Fibroblast of lung (primary cell): ENCODE data around the gene EFCAB8. TPM values are rescaled to one million over a fixed set of nuclear protein-coding genes. Genes with fewer than 3 reads are reported as not detected.
"Not testable (repeated sequence)": the region's sequence is repeated elsewhere in the genome, so short reads cannot be mapped to it uniquely, and the experiment has no call there.

ENCODE experiments used
- DNase-seq, 2 donors: peaks; one replicate each; pipeline versions ENCODE4 v3.0.0 to v3.0.0-alpha.2; 2010; ENCODE audit warnings: low read depth in 2 of 2
- H2AFZ ChIP-seq: 2 replicates; pipeline ENCODE4 v1.5.1; 2012; ENCODE audit warnings: low read length, control low read depth, inconsistent platforms
- H3K27ac ChIP-seq: 2 replicates; pipeline ENCODE4 v1.5.1; 2011; ENCODE audit warnings: low read length, control low read depth; ENCODE audit not compliant: insufficient read depth
- H3K27me3 ChIP-seq: 2 replicates; pipeline ENCODE4 v1.5.1; 2011; ENCODE audit warnings: mild to moderate bottlenecking, low read length; ENCODE audit not compliant: control insufficient read depth, insufficient read depth
- H3K36me3 ChIP-seq: 2 replicates; pipeline ENCODE4 v1.5.1; 2011; ENCODE audit warnings: low read length; ENCODE audit not compliant: control insufficient read depth, insufficient read depth
- H3K4me1 ChIP-seq: 2 replicates; pipeline ENCODE4 v1.5.1; 2011; ENCODE audit warnings: low read length; ENCODE audit not compliant: control insufficient read depth, insufficient read depth; ENCODE audit errors: extremely low read depth
- H3K4me2 ChIP-seq: 2 replicates; pipeline ENCODE4 v1.5.1; 2011; ENCODE audit warnings: low read length, control low read depth; ENCODE audit not compliant: insufficient read depth; ENCODE audit errors: extremely low read depth
- H3K4me3 ChIP-seq, 4 experiments: fragments of 200-600 bp in 1 of 4; sonication (generic) in 1 of 4; replicated peaks in 1 of 4; 2 replicates each; pipeline ENCODE4 v1.5.1; 2011 to 2016; ENCODE audit warnings: low read length in 4 of 4, low read depth in 3 of 4, mild to moderate bottlenecking in 3 of 4, control low read depth in 2 of 4, inconsistent platforms in 1 of 4, mixed read lengths in 1 of 4; ENCODE audit not compliant: insufficient read depth in 1 of 4; ENCODE audit errors: control extremely low read depth in 1 of 4
- H3K79me2 ChIP-seq: 2 replicates; pipeline ENCODE4 v1.5.1; 2012; ENCODE audit warnings: mild to moderate bottlenecking, low read length, inconsistent platforms; ENCODE audit not compliant: control insufficient read depth, insufficient read depth
- H3K9ac ChIP-seq: 2 replicates; pipeline ENCODE4 v1.5.1; 2011; ENCODE audit warnings: mild to moderate bottlenecking, low read length, control low read depth; ENCODE audit not compliant: insufficient read depth
- H3K9me3 ChIP-seq: 2 replicates; pipeline ENCODE4 v1.5.1; 2012; ENCODE audit warnings: low read depth, low read length; ENCODE audit not compliant: control insufficient read depth, insufficient read depth
- H4K20me1 ChIP-seq: 2 replicates; pipeline ENCODE4 v1.5.1; 2011; ENCODE audit warnings: low read length; ENCODE audit not compliant: control insufficient read depth, insufficient read depth; ENCODE audit errors: extremely low read depth
- EZH2 ChIP-seq: IDR thresholded peaks from 2 replicates; pipeline ENCODE4 v1.5.1; 2012; ENCODE audit warnings: low read length, control low read depth, mild to moderate bottlenecking; ENCODE audit errors: missing control alignments
- polyA plus RNA-seq, 2 donors: library from polyadenylated mRNA; depleted of rRNA in 1 of 2; stranded (reverse) in 1 of 2; unstranded in 1 of 2; fragments of >200 nt; gene quantifications; 2 replicates each; pipeline ENCODE4 v1.2.1, GENCODE V29; 2011 to 2012; ENCODE audit warnings: missing spikeins in 1 of 2
- total RNA-seq: library from RNA; depleted of rRNA; stranded (reverse); fragments of >200 nt; gene quantifications from 2 replicates; pipeline ENCODE4 v1.2.1, GENCODE V29; 2014
- TF ChIP-seq, protein P1 (sequence below), 2 donors: IDR thresholded peaks in 1 of 2; conservative IDR thresholded peaks in 1 of 2; 1 replicate in 1 of 2; 2 replicates in 1 of 2; pipeline ENCODE4 v1.5.1; 2011 to 2012; ENCODE audit warnings: low read length in 2 of 2, control low read depth in 1 of 2, inconsistent platforms in 1 of 2, low read depth in 1 of 2, mild to moderate bottlenecking in 1 of 2

EFCAB8 gene
- total and polyA plus RNA-seq, 2 donors (not counting 1 experiment from before 2014, with no cell fraction given) = under 0.01 TPM; not detected in 1

DNA sequence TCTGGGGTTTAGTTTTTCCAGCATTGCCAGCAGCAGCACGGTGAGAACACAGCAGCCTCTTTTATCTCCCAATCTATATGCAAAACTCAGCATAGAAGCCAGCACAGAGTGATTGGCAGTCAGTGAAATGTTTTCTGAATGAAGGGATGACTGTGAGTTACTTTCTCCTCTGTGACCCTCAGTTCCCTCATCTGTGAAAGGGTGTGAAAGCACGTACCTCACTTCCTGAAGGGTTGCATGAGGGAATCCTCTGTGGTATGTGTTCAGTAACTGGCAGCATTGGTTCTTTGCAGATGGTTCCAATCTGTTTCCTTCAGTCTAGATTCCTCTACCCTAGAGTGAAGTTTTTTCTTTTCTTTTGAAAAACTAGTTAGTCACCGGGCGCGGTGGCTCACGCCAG is 40.0 kb downstream of the EFCAB8 start:
- Histone ChIP-seq H3K4me1 (no peaks in the 10 kb centered on the region), H3K4me3 (no peak overlapping the region), H3K27ac (no peak overlapping the region), H2AFZ (no peak overlapping the region), H3K36me3 (no peaks in the 10 kb centered on the region), H3K9me3 (no peaks in the 10 kb centered on the region), H3K4me2 (no peak overlapping the region), H3K27me3 (no peaks in the 10 kb centered on the region), H4K20me1 (no peaks in the 10 kb centered on the region), H3K79me2 (no peaks in the 10 kb centered on the region), H3K9ac (no peak overlapping the region)
- TF ChIP-seq EZH2 = no peak
- TF ChIP-seq, protein P1, sequence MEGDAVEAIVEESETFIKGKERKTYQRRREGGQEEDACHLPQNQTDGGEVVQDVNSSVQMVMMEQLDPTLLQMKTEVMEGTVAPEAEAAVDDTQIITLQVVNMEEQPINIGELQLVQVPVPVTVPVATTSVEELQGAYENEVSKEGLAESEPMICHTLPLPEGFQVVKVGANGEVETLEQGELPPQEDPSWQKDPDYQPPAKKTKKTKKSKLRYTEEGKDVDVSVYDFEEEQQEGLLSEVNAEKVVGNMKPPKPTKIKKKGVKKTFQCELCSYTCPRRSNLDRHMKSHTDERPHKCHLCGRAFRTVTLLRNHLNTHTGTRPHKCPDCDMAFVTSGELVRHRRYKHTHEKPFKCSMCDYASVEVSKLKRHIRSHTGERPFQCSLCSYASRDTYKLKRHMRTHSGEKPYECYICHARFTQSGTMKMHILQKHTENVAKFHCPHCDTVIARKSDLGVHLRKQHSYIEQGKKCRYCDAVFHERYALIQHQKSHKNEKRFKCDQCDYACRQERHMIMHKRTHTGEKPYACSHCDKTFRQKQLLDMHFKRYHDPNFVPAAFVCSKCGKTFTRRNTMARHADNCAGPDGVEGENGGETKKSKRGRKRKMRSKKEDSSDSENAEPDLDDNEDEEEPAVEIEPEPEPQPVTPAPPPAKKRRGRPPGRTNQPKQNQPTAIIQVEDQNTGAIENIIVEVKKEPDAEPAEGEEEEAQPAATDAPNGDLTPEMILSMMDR (conservative IDR thresholded peaks at IDR 0.05 in 1 of 2, IDR thresholded peaks at IDR 0.05 in 1 of 2; ENCODE audit: low read depth in 1 of 2, low read length in 2 of 2) = no peak
- DNase-seq = peak in 1 of 2 donors; percentile 55

DNA sequence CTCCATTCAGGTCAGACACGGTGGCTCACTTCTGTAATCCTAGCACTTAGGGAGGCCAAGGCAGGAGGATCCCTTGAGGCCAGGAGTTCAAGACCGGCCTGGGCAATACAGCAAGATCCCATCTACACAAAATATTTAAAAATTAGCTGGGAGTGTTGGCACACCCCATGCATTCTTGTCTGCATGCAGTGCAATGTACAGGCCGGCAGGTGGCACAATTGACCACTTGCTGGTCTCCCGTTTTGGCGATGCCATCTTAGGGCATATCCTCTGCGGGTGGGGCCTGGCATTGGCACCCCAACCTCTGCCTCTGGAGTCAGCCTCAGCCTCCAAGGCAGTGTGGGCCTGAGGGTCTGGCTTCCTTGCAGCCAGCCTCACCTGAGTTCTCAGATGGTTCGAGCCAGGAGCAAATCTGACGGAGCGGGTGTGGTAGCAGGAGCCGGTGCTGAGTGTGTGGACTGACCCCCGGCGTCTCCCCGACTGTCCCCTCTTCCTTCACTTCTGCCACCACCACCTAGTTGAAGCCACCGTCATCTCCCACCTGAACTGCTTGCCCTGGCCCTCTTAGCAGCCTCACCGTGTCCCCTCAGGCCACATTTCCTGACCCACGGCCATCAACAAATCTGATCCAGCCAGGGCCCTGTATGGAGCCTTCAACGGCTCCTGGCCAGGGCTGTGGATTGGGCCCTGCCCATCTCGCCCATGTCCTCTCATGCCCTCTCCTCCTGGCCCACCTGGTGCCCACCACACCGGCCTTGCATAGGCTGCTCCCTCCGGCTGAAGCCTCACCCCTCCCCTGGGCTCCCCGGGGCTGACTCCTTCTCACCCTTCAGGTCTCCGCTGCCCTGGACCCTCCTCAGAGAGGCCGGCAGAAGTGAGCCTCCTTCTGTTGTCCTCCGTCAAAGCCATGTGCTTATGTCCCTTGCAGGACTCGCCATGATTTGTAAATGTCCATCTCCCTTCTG is 44.0 kb downstream of the EFCAB8 start:
- no peaks in the 10 kb centered on the region for H3K79me2 ChIP-seq
- no peak overlapping the region for H2AFZ ChIP-seq
- H3K4me2 ChIP-seq = no peak overlapping the region
- H3K27ac ChIP-seq = no peak overlapping the region
- no peaks in the 10 kb centered on the region for H4K20me1 ChIP-seq
- no peaks in the 10 kb centered on the region for H3K27me3 ChIP-seq
- H3K4me1 ChIP-seq = no peaks in the 10 kb centered on the region
- H3K9ac ChIP-seq = no peak overlapping the region
- DNase-seq = peak; percentile 30 to 46
- H3K4me3 ChIP-seq = no peak overlapping the region
- no peak for TF ChIP-seq EZH2
- TF ChIP-seq, protein P1 (conservative IDR thresholded peaks at IDR 0.05 in 1 of 2, IDR thresholded peaks at IDR 0.05 in 1 of 2; ENCODE audit: low read depth in 1 of 2, low read length in 2 of 2) = peak; percentile 75 to 90
- no peaks in the 10 kb centered on the region for H3K36me3 ChIP-seq
- H3K9me3 ChIP-seq = no peaks in the 10 kb centered on the region

DNA sequence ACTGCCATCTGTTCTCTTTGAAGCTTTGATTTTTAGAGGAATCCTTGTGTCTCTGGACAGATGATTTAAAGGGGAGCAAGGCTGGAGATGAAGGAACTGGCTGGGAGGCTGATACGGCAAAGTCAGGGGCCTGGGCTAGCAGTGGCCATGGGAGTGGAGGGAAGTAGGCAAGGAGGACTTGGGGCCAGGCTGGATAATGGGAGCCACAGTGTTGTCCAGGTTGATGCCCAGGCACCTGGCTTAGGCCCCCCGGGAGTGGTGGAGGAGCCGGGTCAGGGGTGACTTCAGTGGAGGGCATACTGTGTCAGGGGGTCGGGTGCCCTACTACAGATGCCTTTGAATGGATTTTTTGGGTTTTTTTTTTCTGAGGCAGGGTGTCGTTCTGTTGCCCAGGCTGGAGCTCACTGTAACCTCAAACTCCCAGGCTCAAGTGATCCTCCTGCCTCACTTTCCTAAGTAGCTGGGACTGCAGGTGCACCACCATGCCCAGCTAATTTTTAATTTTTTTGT is 45.0 kb downstream of the EFCAB8 start:
- H3K27me3 ChIP-seq = no peaks in the 10 kb centered on the region
- no peaks in the 10 kb centered on the region for H3K79me2 ChIP-seq
- no peak overlapping the region for H2AFZ ChIP-seq
- no peak overlapping the region for H3K4me3 ChIP-seq
- DNase-seq = no peak
- no peak for TF ChIP-seq EZH2
- TF ChIP-seq, protein P1 (conservative IDR thresholded peaks at IDR 0.05 in 1 of 2, IDR thresholded peaks at IDR 0.05 in 1 of 2; ENCODE audit: low read depth in 1 of 2, low read length in 2 of 2) = no peak
- no peaks in the 10 kb centered on the region for H4K20me1 ChIP-seq
- no peak overlapping the region for H3K4me2 ChIP-seq
- H3K4me1 ChIP-seq = no peaks in the 10 kb centered on the region
- H3K9ac ChIP-seq = no peak overlapping the region
- no peaks in the 10 kb centered on the region for H3K36me3 ChIP-seq
- no peaks in the 10 kb centered on the region for H3K9me3 ChIP-seq
- H3K27ac ChIP-seq = no peak overlapping the region

DNA sequence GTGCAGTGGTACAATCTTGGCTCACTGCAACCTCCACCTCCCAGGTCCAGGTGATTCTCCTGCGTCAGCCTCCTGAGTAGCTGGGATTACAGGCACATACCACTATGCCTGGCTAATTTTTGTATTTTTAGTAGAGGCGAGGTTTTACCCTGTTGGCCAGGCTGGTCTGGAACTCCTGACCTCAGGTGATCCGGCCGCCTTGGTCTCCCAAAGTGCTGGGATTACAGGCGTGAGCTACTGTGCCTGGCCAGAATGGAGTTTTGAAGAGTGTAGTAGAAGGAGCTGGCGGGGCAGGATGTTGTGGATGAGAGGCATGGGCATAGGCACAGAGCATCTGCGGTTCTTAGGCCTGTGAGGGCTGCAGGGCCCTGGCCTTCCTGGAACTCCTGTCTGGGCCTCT is 46.0 kb downstream of the EFCAB8 start:
- H3K79me2 ChIP-seq, H2AFZ ChIP-seq, H3K36me3 ChIP-seq, H3K4me2 ChIP-seq, H3K9me3 ChIP-seq, H3K27me3 ChIP-seq, H4K20me1 ChIP-seq, DNase-seq, H3K4me1 ChIP-seq, H3K9ac ChIP-seq, H3K27ac ChIP-seq, H3K4me3 ChIP-seq: not testable (repeated sequence)
